HCT116 (cell line): ENCODE data around the gene ATXN1. TPM values are rescaled to one million over a fixed set of nuclear protein-coding genes. Genes with fewer than 3 reads are reported as not detected.

Experiments
- ATAC-seq: fragments of 200-7000 bp; cut with Tn5 transposase; 2 replicates; pipeline ENCODE4 v1.9.1; 2020; ENCODE audit warnings: mild to moderate bottlenecking, moderate library complexity
- BruUV-seq: library from RNA; stranded (reverse); fragments of 400-500 nt; replicated peaks from 2 replicates; lab custom pipeline; 2021; lab: Mats Ljungman, UMichigan
- CTCF ChIA-PET: fragments of 300-600 bp; sonication (Branson Sonifier 250); formaldehyde crosslinking; loops from one replicate; lab custom pipeline; 2021; ENCODE audit warnings: antibody characterized with exemption; lab: Charles Lee
- POLR2A ChIA-PET: fragments of 300-600, 350-600 bp; sonication (Branson Sonifier 250); formaldehyde crosslinking; loops from one replicate; lab custom pipeline; 2021; ENCODE audit warnings: antibody characterized with exemption; lab: Charles Lee
- RAD21 ChIA-PET, 2 experiments: fragments of 300-600 bp; sonication (Branson Sonifier 250); formaldehyde crosslinking; loops; one replicate each; lab custom pipeline; 2023; ENCODE audit warnings: low total read pairs in 2 of 2; ENCODE audit not compliant: uncharacterized antibody in 2 of 2, unreplicated experiment in 2 of 2, low non-redundant PET in 1 of 2; lab: Charles Lee
- DNase-seq: peaks from one replicate; pipeline ENCODE4 v3.0.0-alpha.2; 2010; ENCODE audit warnings: low read depth, low spot score
- H2AFZ ChIP-seq: fragments of 200-600 bp; shearing (Covaris generic), sonication (generic); 2 replicates; pipeline ENCODE4 v1.6.1; 2017; ENCODE audit warnings: low read depth, mixed run types, mixed read lengths, antibody characterized with exemption, low read length; ENCODE audit not compliant: poor library complexity, severe bottlenecking
- H3K27ac ChIP-seq: 2 replicates; pipeline ENCODE4 v1.5.1; 2012; ENCODE audit warnings: low read depth, low read length
- H3K27me3 ChIP-seq: fragments of 200-600 bp; sonication (generic); 2 replicates; pipeline ENCODE4 v1.6.1; 2016; ENCODE audit warnings: mixed run types, low read length, mixed read lengths; ENCODE audit not compliant: insufficient read depth
- H3K36me3 ChIP-seq, 2 experiments: fragments of 200-500 bp in 1 of 2; fragments of 200-600 bp in 1 of 2; sonication (Bioruptor generic) in 1 of 2; sonication (generic) in 1 of 2; 2 replicates each; pipeline versions ENCODE4 v1.5.1 to v1.6.1; 2014 to 2016; ENCODE audit warnings: low read length in 2 of 2, inconsistent platforms in 1 of 2, mixed read lengths in 1 of 2, mixed run types in 1 of 2; ENCODE audit not compliant: insufficient read depth in 2 of 2, control insufficient read depth in 1 of 2
- H3K4me1 ChIP-seq, 2 experiments: fragments of 200-600 bp in 1 of 2; sonication (generic) in 1 of 2; 2 replicates each; pipeline versions ENCODE4 v1.5.1 to v1.6.1; 2012 to 2017; ENCODE audit warnings: low read length in 2 of 2, inconsistent platforms in 1 of 2, mild to moderate bottlenecking in 1 of 2, mixed read lengths in 1 of 2, mixed run types in 1 of 2, moderate library complexity in 1 of 2; ENCODE audit not compliant: insufficient read depth in 2 of 2, control insufficient read depth in 1 of 2
- H3K4me2 ChIP-seq: fragments of 200-600 bp; sonication (generic); 2 replicates; pipeline ENCODE4 v1.6.1; 2017; ENCODE audit warnings: mixed run types, low read length, mixed read lengths
- H3K4me3 ChIP-seq, 2 experiments: fragments of 200-600 bp in 1 of 2; sonication (generic) in 1 of 2; replicated peaks in 1 of 2; 2 replicates each; pipeline ENCODE4 v1.5.1; 2011 to 2016; ENCODE audit warnings: low read length in 2 of 2, control low read depth in 1 of 2, low read depth in 1 of 2, mild to moderate bottlenecking in 1 of 2, mixed read lengths in 1 of 2, mixed run types in 1 of 2
- H3K79me2 ChIP-seq: fragments of 200-600 bp; sonication (generic); 2 replicates; pipeline ENCODE4 v1.6.1; 2017; ENCODE audit warnings: mild to moderate bottlenecking, mixed run types, low read length, moderate library complexity, mixed read lengths; ENCODE audit not compliant: insufficient read depth
- H3K9ac ChIP-seq: fragments of 200-600 bp; sonication (generic); 2 replicates; pipeline ENCODE4 v1.6.1; 2016; ENCODE audit warnings: low read length, mixed read lengths
- H3K9me2 ChIP-seq: fragments of 200-600 bp; sonication (generic), shearing (Covaris generic); 2 replicates; pipeline ENCODE4 v1.6.1; 2017; ENCODE audit warnings: mixed run types, mild to moderate bottlenecking, moderate library complexity; ENCODE audit not compliant: insufficient read depth
- H3K9me3 ChIP-seq, 2 experiments: fragments of 200-500 bp in 1 of 2; fragments of 200-600 bp in 1 of 2; sonication (Bioruptor generic) in 1 of 2; sonication (generic) in 1 of 2; 2 replicates each; pipeline ENCODE4 v1.6.1; 2014 to 2017; ENCODE audit warnings: low read length in 2 of 2, mixed read lengths in 2 of 2, inconsistent platforms in 1 of 2, low read depth in 1 of 2, mild to moderate bottlenecking in 1 of 2, mixed run types in 1 of 2, moderate library complexity in 1 of 2; ENCODE audit not compliant: control insufficient read depth in 1 of 2, insufficient read depth in 1 of 2
- H4K20me1 ChIP-seq: fragments of 200-600 bp; sonication (generic), shearing (Covaris generic); 2 replicates; pipeline ENCODE4 v1.6.1; 2017; ENCODE audit warnings: mixed run types, mild to moderate bottlenecking, moderate library complexity; ENCODE audit not compliant: insufficient read depth
- CBX3 ChIP-seq: IDR thresholded peaks from 2 replicates; pipeline ENCODE4 v1.6.1; 2012; ENCODE audit warnings: low read depth
- ELF1 ChIP-seq: IDR thresholded peaks from 2 replicates; pipeline ENCODE4 v1.6.1; 2012; ENCODE audit warnings: low read depth, borderline replicate concordance
- EZH2 ChIP-seq: fragments of 200-600 bp; sonication (generic); IDR thresholded peaks from 2 replicates; pipeline ENCODE4 v1.6.1; 2017; ENCODE audit warnings: antibody characterized with exemption, mixed run types
- EZH2phosphoT487 ChIP-seq: fragments of 200-600 bp; IDR thresholded peaks from 2 replicates; pipeline ENCODE4 v1.6.1; 2018; ENCODE audit warnings: antibody characterized with exemption, borderline replicate concordance
- JUND ChIP-seq: IDR thresholded peaks from 2 replicates; pipeline ENCODE4 v1.6.1; 2012
- POLR2A ChIP-seq: IDR thresholded peaks from 2 replicates; pipeline ENCODE4 v1.7.0; 2011; ENCODE audit warnings: borderline replicate concordance; ENCODE audit not compliant: insufficient read depth, insufficient read length; ENCODE audit errors: extremely low read depth
- REST ChIP-seq: IDR thresholded peaks from 2 replicates; pipeline ENCODE4 v1.6.1; 2012; ENCODE audit warnings: low read depth
- SP1 ChIP-seq: IDR thresholded peaks from 2 replicates; pipeline ENCODE4 v1.6.1; 2012; ENCODE audit warnings: low read depth
- YY1 ChIP-seq: IDR thresholded peaks from 2 replicates; pipeline ENCODE4 v1.6.1; 2011; ENCODE audit warnings: low read length, low read depth, moderate library complexity, mild to moderate bottlenecking; ENCODE audit not compliant: insufficient replicate concordance; ENCODE audit errors: extremely low read depth
- ZBTB33 ChIP-seq: IDR thresholded peaks from 2 replicates; pipeline ENCODE4 v1.6.1; 2011; ENCODE audit warnings: mild to moderate bottlenecking, low read length, moderate library complexity; ENCODE audit not compliant: insufficient replicate concordance; ENCODE audit errors: extremely low read depth
- ZNF274 ChIP-seq: fragments of 200-500 bp; sonication (Bioruptor generic); IDR thresholded peaks from 2 replicates; pipeline ENCODE4 v1.6.1; 2014; ENCODE audit warnings: mild to moderate bottlenecking, low read depth, low read length, inconsistent platforms
- intact Hi-C: fragments of 100-400 bp; cut with micrococcal nuclease; formaldehyde crosslinking; loops from 2 replicates; pipeline ENCODE4 v1.10.0; 2022
- total RNA-seq: library from RNA; stranded (reverse); gene quantifications from one replicate; pipeline ENCODE4 v1.2.1, GENCODE V29; 2021; ENCODE audit not compliant: unreplicated experiment
- TF ChIP-seq, protein P1 (sequence below): IDR thresholded peaks from 2 replicates; pipeline ENCODE4 v1.6.1; 2012
- TF ChIP-seq, protein P2 (sequence below), 3 experiments: fragments of 200-600 bp in 1 of 3; sonication (generic) in 1 of 3; IDR thresholded peaks in 2 of 3; conservative IDR thresholded peaks in 1 of 3; 2 replicates each; pipeline ENCODE4 v1.5.1; 2012 to 2017; ENCODE audit warnings: low read depth in 2 of 3, low read length in 2 of 3, antibody characterized with exemption in 1 of 3, borderline replicate concordance in 1 of 3, control low read depth in 1 of 3, mild to moderate bottlenecking in 1 of 3, mixed read lengths in 1 of 3, mixed run types in 1 of 3, moderate library complexity in 1 of 3; ENCODE audit not compliant: insufficient read depth in 1 of 3
- TF ChIP-seq, protein P3 (sequence below): IDR thresholded peaks from 2 replicates; pipeline ENCODE4 v1.6.1; 2012

The ATXN1 gene
- total RNA-seq, 1 experiment from 2014 or later = 21.0 TPM

DNA sequence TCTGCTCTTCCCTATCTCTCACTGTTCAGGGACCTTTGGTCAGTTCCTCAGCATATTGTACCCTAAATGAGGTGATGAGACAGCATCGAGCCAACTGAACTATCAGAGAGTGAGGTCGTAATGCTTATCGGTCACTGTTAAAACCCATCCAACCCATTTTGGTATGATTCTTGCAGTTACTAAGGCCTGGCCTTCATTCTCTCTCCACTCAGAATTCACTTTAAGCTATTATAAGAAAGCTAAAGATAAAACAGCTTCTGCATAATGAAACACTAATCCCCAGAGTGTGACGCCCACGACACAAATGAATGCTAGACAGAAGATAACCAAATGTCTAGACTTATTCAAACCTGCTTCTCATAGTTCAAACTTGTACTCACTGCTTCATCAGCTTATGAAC is 347.1 kb downstream of the ATXN1 start:
- no peak overlapping the region for H3K4me3 ChIP-seq
- H3K27me3 ChIP-seq = no peaks in the 10 kb centered on the region
- H3K79me2 ChIP-seq = no peaks in the 10 kb centered on the region
- H2AFZ ChIP-seq = no peak overlapping the region
- BruUV-seq = no TSS peak
- no peak overlapping the region for H3K27ac ChIP-seq
- ChIA-PET RAD21 (no interaction called here), POLR2A (no interaction called here), CTCF (interaction anchor here (1.0 kb wide), 1 partner anchor 12 kb away, joined by 3 read pairs; no protein-coding TSS in a partner anchor)
- H4K20me1 ChIP-seq = no peaks in the 10 kb centered on the region
- DNase-seq (no peak), ATAC-seq (no peak)
- no peak overlapping the region for H3K9ac ChIP-seq
- TF ChIP-seq ELF1 = no peak
- TF ChIP-seq, protein P1, sequence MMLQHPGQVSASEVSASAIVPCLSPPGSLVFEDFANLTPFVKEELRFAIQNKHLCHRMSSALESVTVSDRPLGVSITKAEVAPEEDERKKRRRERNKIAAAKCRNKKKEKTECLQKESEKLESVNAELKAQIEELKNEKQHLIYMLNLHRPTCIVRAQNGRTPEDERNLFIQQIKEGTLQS = no peak
- TF ChIP-seq, protein P2, sequence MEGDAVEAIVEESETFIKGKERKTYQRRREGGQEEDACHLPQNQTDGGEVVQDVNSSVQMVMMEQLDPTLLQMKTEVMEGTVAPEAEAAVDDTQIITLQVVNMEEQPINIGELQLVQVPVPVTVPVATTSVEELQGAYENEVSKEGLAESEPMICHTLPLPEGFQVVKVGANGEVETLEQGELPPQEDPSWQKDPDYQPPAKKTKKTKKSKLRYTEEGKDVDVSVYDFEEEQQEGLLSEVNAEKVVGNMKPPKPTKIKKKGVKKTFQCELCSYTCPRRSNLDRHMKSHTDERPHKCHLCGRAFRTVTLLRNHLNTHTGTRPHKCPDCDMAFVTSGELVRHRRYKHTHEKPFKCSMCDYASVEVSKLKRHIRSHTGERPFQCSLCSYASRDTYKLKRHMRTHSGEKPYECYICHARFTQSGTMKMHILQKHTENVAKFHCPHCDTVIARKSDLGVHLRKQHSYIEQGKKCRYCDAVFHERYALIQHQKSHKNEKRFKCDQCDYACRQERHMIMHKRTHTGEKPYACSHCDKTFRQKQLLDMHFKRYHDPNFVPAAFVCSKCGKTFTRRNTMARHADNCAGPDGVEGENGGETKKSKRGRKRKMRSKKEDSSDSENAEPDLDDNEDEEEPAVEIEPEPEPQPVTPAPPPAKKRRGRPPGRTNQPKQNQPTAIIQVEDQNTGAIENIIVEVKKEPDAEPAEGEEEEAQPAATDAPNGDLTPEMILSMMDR (IDR thresholded peaks at IDR 0.05 in 2 of 3, conservative IDR thresholded peaks at IDR 0.05 in 1 of 3; ENCODE audit: borderline replicate concordance in 1 of 3, insufficient read depth in 1 of 3, low read depth in 2 of 3, low read length in 2 of 3) = no peak
- no peak for TF ChIP-seq CBX3
- TF ChIP-seq EZH2phosphoT487 = no peak
- no peak for TF ChIP-seq SP1
- no peak for TF ChIP-seq EZH2
- TF ChIP-seq, protein P3, sequence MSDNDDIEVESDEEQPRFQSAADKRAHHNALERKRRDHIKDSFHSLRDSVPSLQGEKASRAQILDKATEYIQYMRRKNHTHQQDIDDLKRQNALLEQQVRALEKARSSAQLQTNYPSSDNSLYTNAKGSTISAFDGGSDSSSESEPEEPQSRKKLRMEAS = no peak
- TF ChIP-seq YY1 = no peak
- no peak for TF ChIP-seq JUND
- TF ChIP-seq ZBTB33 = no peak
- no peak for TF ChIP-seq ZNF274
- no peak for TF ChIP-seq POLR2A
- TF ChIP-seq REST = no peak
- H3K9me2 ChIP-seq = no peaks in the 10 kb centered on the region
- intact Hi-C loops = no loop called here
- no peaks in the 10 kb centered on the region for H3K36me3 ChIP-seq
- H3K4me1 ChIP-seq = peaks cover 0 to 11% of the 10 kb centered on the region in 2 experiments; a peak in 1 of 4 replicates
- H3K4me2 ChIP-seq = no peak overlapping the region
- H3K9me3 ChIP-seq = no peaks in the 10 kb centered on the region
